NCI-H510A (cell line): Measurements from ENCODE around the gene CLEC3B.
"Not testable (repeated sequence)": the region's sequence is repeated elsewhere in the genome, so short reads cannot be mapped to it uniquely, and the experiment has no call there.

ENCODE experiments used
- DNase-seq: peaks from one replicate; lab custom pipeline; 2025; lab: John Stamatoyannopoulos, UW

Gene CLEC3B

DNA sequence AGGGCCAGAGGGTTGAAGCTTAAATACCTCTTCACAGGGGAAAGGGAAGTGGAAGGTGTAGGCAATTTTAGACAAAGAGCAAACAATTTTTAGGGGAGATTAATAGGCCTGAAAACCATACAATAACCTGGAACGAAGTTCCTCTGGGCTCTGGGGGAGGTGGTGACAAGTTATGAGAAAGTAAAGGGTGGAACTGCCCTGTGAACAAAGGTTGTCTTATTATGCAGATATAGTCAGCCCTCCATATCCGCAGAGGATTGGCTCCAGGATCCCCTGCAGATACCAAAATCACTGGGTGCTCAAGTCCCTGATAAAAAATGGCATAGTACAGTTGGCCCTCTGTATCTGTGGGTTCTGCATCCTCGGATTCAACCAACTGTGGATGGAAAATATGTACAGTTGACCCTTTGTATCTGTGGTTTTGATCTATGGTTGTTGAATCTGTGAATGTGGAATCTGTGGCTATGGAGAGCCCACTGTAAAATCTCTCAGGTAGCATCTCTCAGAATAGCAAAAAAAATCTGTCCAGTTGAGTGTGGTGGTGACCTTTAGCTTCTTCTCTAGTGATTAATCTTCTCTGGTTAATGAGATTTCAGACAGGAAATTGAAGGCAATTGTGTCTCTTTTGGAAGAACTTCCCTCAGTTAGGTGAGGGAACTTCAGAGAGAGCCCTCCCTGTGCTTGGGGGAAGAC lies 40.2 kb downstream of the CLEC3B start:
- no peak for DNase-seq

DNA sequence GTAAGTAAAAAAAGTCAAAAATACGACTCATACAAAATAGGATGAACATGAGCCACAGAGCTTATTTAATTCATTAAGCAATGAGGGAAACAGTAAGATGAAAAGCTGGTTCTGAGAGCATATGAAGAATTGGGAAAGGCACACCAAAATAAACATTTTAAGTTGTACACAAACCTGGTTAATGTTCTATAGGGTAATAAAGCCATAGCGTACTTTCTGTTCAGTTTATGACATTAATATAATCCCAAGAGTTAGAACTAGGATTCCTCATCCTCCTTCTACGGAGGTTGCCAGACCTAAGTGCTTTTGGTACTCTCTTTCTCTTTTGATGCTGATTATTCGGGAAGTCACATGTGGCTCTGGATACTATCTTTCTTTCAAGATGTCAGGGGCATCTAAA lies 41.4 kb downstream of the CLEC3B start:
- no peak for DNase-seq

DNA sequence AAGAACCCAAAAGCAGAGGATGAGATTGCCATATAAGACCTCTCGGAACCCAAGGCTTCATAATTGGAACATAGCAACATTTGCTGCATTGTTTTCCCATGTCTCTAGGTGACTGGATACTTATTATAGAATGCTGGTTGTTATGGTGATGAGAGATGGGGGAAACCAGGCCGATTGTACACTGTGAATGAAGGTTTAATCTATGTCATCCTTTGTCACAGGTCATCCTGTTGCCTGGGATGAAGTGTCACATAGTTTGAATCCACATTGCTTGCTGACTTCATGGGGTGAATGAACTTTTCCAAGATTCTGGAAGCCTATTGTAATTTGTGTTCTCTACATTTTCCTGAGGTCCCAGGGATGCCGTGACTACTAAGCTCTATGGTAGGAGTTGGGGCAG lies 41.8 kb downstream of the CLEC3B start:
- no peak for DNase-seq

DNA sequence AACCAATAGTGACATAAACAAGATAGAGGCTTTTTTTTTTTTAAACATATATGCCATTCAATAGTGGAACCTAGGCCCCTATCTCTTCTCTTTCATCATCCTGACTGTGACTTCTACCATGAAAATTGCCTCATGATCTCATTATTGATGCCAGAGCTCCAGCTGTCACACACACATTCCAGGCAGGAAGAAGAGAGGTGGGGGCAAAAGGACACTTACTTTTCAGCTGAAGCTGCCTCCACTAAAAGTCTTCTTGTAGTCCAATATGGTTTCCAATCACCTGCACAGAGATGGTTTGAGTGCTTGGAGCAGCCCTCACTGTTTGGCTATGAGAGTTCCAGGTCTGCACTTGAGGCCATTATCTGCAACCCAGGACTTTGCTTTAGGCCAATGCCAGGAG lies 45.0 kb downstream of the CLEC3B start:
- no peak for DNase-seq

DNA sequence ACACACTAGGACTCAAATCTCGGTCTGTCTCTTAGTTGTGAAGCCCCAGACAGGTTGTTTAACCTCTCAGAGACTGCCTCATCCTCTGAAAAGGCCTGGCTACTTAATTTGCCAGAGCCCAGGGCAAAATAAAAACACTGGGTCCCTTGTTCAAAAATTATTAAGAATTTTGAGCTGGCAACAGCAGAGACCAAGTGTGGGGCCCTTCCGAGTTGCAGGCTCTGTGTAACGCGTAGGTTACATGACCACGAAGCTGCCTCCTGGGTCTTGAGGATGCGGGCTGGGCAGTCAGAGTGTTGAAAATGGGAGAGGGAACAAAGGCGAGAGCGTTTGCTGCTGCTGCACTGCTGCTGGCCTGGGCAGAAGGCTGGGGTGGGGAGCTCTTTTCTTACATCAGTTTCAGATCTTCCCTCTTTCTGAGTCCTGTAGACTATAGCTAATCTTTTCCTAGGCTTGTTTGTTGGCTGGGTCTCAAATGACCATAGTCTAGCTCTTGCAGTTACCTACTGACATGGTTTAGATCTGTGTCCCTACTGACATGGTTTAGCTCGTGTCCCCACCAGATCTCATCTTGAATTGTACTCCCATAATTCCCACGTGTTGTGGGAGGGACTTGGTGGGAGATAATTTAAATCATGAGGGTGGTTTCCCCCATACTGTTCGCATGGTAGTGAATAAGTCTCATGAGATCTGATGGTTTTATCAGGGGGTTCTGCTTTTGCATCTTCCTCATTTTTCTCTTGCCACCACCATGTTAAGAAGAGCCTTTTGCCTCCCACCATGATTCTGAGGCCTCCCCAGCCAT lies 49.9 kb downstream of the CLEC3B start:
- no peak for DNase-seq

DNA sequence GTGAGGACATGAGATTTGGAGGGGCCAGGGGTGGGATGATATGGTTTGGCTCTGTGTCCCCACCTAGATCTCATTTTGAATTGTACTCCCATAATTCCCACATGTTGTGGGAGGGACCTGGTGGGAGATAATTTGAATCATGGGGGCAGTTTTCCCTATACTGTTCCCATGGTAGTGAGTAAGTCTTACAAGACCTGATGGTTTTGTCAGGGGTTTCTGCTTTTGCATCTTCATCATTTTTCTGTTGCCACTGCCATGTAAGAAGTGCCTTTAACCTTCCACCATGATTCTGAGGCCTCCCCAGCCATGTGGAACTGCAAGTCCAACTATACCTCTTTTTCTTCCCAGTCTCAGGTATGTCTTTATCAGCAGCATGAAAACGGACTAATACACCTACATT lies 52.2 kb downstream of the CLEC3B start:
- not testable (repeated sequence) for DNase-seq

DNA sequence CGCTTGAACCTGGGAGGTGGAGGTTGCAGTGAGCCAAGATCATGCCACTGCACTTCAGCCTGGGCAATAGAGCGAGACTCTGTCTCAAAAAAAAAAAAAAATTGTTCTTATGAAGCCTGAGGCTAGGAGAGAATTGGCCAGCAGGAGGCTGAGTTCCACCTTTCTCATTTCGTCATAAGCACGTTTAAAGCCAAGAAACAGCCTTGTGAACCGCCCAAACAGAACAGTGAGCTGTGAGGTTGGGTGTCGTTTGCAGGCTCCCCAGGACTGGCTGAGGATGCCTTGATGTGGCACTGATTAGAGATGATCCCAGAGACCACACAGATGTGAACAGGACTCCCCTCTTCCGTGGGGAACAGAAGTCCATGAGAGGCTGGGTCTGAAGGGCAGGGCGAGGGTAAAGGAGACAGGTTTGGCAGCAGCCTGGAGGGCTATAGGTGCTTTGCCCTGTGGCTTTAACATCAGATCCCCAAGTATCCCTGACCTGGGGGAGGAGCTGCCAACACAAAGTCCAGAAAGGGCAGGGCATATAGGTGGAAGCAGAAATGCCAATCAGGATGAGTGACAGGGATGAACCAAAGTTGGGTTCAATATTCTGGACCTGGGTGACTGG lies 52.9 kb downstream of the CLEC3B start:
- no peak for DNase-seq

DNA sequence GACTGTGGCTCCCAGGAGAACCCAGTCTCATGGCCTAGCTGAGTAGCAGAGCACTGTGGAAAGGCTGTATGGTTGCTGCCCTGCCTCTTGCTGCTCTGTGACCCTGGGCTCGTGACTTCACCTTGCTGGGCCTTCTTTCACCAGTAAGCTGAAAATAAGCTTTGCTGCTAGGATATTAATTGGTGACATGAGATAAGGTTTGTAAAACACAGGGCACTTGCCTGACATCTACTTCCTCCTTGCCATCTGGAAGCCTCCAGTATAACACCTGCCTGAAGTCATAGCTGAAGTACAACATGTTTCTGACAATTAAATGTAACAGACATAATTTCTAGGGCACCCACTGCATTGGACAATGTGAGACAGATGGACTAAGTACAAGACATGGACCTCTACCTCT lies 53.6 kb downstream of the CLEC3B start:
- DNase-seq: no peak

DNA sequence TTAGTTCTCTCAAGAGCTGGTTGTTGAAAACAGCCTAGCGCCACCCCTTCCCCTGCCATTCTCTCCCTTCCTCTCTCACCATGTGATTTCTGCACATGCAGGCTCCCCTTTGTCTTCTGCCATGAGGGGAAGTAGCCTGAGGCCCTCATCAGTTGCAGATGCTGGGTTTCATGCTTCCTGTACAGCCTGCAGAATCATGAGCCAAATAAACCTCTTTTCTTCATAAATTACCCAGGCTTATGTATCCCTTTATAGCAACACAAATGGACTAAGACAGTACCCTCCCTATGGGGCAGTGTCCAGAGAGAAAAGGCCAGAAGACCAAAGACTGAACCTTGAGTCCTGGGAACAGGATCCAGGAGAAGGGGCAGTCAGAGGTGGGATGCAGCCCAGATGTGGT lies 54.7 kb downstream of the CLEC3B start:
- DNase-seq: no peak

DNA sequence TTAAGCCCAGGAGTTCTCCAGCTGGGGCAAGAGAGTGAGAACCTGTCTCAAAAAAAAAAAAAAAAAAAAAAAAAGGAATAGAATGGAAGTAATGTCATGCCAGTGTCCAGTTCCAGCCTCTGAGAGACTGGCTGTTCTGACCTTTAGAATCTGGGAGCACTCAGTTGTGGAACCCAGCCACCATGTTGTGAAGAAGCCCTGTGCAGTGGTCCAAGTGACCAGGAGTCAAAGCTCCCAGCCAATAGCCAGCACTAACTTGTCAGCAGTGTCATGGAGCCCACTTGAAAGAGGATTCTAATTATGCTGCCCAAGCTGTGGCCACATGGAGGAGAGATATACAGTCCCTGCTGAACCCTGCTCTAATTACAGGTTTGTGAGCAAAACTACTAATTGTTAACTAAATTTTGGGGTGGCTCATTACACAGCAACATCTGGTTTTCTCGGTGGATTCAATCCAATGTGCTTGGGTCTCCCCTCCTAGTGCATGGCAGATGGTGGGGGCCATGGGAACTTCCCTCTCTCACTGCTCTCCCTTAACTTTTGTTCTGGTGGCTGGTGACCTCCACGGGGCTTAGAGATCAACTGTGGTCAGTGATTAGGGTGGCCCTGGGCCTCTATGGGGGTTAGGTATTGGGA lies 55.5 kb downstream of the CLEC3B start:
- DNase-seq: no peak

DNA sequence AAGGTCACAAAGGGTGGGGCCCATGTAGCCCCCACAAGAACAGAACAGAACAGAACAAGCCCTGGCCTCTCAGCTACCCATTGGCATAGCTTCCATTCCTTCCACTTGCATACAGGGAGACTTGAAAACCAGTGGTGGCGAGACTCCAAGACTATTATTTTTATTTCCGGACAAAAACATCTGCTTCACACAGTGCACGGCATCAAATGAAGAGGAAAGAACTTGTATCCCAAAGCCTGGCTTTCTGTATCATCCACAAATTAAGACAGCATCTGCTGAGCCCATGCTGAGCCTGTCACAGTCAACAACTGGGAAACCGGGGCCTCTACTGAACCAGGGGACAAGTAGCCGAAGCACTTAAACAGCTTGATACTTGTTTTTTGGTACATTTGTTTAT lies 56.0 kb downstream of the CLEC3B start:
- DNase-seq: no peak

DNA sequence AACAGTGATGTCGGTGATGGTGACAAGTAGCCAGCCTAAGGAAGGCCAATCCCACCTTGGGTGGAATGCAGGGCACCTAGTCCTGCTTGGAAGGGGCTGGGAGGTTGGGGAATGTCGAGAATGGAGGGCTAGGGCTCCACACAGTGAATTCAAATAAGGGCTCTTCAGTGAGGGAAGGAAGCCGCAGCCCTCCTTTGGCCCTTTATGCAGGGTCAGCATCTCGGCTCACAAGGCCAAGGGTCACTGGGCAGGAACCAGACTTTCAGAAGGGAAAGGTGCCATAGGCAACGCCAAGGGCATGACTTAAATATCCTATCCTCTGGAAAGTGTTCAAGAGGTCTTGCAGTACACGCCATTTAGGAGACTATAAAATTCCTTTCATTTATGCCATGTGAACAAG lies 56.9 kb downstream of the CLEC3B start:
- no peak for DNase-seq

DNA sequence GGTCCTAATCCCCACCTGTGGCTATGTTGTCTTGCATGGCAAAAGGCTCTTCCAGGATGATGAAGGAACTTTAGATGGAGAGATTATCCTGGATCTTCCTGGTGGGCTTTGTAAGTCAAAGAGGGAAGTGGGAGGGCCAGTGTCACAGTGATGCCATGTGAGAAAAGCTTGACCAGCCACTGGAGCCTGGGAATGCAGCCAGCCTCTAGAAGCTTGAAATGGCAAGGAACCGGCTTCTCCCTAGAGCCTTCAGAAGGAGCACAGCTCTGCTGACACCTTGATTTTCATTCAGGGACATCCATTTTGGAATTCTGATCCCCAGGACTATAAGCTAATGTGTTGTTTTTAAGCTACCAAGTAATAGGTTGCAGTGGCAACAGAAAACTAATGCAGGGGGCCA lies 58.3 kb downstream of the CLEC3B start:
- no peak for DNase-seq

DNA sequence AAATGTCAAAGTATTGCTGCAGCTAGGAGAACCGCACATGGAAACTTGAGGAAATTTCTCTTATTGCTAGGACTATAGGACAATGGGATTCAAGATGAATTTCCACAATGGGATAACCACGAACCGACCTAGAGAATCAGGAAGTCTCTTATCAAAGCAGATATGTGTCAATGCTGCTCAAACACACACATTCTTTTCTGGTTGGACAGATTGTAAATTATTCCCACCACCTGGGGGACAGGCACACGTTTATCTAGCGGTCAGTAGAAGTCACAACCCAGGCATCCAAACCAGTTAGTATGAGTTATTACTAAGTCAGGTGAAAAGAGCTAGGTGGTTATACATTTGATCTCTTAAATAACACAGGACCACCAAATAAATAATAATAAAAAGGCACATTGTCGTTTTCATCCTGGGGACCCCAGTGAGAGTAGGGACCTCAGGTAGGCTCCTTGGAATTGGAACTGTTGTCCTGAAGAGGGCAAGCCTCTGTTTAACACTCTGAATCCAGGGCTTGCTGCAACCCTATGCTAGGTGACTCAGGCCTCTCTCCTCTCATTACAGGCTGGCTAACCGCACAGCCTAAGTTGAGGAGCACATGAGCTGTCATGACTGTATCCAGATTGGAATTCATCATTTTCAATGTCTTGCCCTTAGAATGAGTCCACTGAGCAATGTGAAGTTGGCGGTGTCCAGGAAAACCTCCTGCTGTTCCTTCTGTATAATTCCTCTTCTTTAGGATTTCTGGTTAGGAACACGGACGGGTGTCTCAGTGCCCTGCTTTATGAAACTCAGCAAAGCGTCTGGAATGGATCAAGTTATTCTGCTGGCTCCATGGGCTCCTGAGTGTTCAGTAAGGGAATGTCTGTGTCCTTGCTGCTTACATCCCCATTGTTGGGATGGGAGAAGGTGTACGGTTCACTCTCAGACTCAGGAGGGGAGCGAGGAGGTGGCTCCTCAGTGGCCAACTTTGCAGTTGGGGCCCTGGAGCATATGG lies 59.0 kb downstream of the CLEC3B start:
- no peak for DNase-seq
